Smooth muscle cell (in vitro differentiated cells): ENCODE measurements around the gene AFG1L. TPM values are rescaled to one million over a fixed set of nuclear protein-coding genes. Genes with fewer than 3 reads are reported as not detected.
"Not testable (repeated sequence)": the region's sequence is repeated elsewhere in the genome, so short reads cannot be mapped to it uniquely, and the experiment has no call there.

Source experiments
- DNase-seq: peaks from one replicate; lab custom pipeline; 2025; ENCODE audit not compliant: unreplicated experiment; lab: John Stamatoyannopoulos, UW
- H2AFZ ChIP-seq: fragments of 200-600 bp; sonication (generic); 2 replicates; pipeline ENCODE4 v1.6.0; 2016; ENCODE audit warnings: antibody characterized with exemption, low read depth, mild to moderate bottlenecking
- H3F3A ChIP-seq: fragments of 200-600 bp; sonication (generic); 2 replicates; pipeline ENCODE4 v1.6.0; 2017; ENCODE audit warnings: antibody characterized with exemption, low read depth
- H3K27ac ChIP-seq: fragments of 200-600 bp; sonication (generic); 2 replicates; pipeline ENCODE4 v1.5.1; 2016; ENCODE audit warnings: low read depth, mild to moderate bottlenecking
- H3K27me3 ChIP-seq: fragments of 200-600 bp; sonication (generic); 2 replicates; pipeline ENCODE4 v1.6.1; 2016; ENCODE audit warnings: low read depth, mild to moderate bottlenecking
- H3K36me3 ChIP-seq: fragments of 200-600 bp; sonication (generic); 2 replicates; pipeline ENCODE4 v1.5.1; 2016; ENCODE audit warnings: low read depth
- H3K4me1 ChIP-seq: fragments of 200-600 bp; sonication (generic); 2 replicates; pipeline ENCODE4 v1.5.1; 2016; ENCODE audit warnings: low read depth
- H3K4me2 ChIP-seq: fragments of 200-600 bp; sonication (generic); 2 replicates; pipeline ENCODE4 v1.6.0; 2016; ENCODE audit warnings: mild to moderate bottlenecking
- H3K4me3 ChIP-seq: fragments of 200-600 bp; sonication (generic); 2 replicates; pipeline ENCODE4 v1.5.1; 2016; ENCODE audit warnings: mild to moderate bottlenecking
- H3K79me2 ChIP-seq: fragments of 200-600 bp; sonication (generic); 2 replicates; pipeline ENCODE4 v1.6.0; 2016; ENCODE audit warnings: low read depth, mild to moderate bottlenecking
- H3K9ac ChIP-seq: fragments of 200-600 bp; sonication (generic); 2 replicates; pipeline ENCODE4 v1.6.0; 2016; ENCODE audit warnings: low read depth
- H3K9me3 ChIP-seq: fragments of 200-600 bp; sonication (generic); replicated peaks from 2 replicates; pipeline ENCODE4 v1.5.1; 2016; ENCODE audit warnings: low read depth
- H4K20me1 ChIP-seq: fragments of 200-600 bp; sonication (generic); 2 replicates; pipeline ENCODE4 v1.6.0; 2016; ENCODE audit warnings: low read depth
- WGBS: methylation state at CpG from one replicate; pipeline ENCODE4 v1.1.7; 2016; ENCODE audit warnings: low lambda C conversion rate; 5-methylcytosine and 5-hydroxymethylcytosine counted together
- polyA plus RNA-seq: library from polyadenylated mRNA; unstranded; fragments of >200 nt; fragmentation: Nextera tagmentation; extraction: Ambion mirVana; gene quantifications from 2 replicates; pipeline ENCODE4 v1.2.1, GENCODE V29; 2016
- total RNA-seq: library from RNA; depleted of rRNA; stranded (reverse); fragments of >200 nt; gene quantifications from 2 replicates; pipeline ENCODE4 v1.2.3, GENCODE V29; 2014
- TF ChIP-seq, protein P1 (sequence below): fragments of 200-600 bp; sonication (generic); IDR thresholded peaks from 2 replicates; pipeline ENCODE4 v1.5.1; 2017; ENCODE audit warnings: borderline replicate concordance, mild to moderate bottlenecking, antibody characterized with exemption; ENCODE audit not compliant: insufficient read depth, poor library complexity, severe bottlenecking

The AFG1L gene
- total and polyA plus RNA-seq, 2 experiments from 2014 or later = 4.0 to 5.7 TPM

GRCh38 chr6:108383981-108384380 is 89.1 kb downstream of the AFG1L start:
- H3K9ac ChIP-seq = no peak overlapping the region
- H3K36me3 ChIP-seq = no peaks in the 10 kb centered on the region
- H2AFZ ChIP-seq = no peak overlapping the region
- no peak overlapping the region for H3K4me3 ChIP-seq
- 64% methylated on average over 1 of the region's 1 CpG for WGBS
- H3F3A ChIP-seq = no peaks in the 10 kb centered on the region
- H3K9me3 ChIP-seq = no peaks in the 10 kb centered on the region
- H3K27me3 ChIP-seq = no peaks in the 10 kb centered on the region
- TF ChIP-seq, protein P1, sequence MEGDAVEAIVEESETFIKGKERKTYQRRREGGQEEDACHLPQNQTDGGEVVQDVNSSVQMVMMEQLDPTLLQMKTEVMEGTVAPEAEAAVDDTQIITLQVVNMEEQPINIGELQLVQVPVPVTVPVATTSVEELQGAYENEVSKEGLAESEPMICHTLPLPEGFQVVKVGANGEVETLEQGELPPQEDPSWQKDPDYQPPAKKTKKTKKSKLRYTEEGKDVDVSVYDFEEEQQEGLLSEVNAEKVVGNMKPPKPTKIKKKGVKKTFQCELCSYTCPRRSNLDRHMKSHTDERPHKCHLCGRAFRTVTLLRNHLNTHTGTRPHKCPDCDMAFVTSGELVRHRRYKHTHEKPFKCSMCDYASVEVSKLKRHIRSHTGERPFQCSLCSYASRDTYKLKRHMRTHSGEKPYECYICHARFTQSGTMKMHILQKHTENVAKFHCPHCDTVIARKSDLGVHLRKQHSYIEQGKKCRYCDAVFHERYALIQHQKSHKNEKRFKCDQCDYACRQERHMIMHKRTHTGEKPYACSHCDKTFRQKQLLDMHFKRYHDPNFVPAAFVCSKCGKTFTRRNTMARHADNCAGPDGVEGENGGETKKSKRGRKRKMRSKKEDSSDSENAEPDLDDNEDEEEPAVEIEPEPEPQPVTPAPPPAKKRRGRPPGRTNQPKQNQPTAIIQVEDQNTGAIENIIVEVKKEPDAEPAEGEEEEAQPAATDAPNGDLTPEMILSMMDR = no peak
- no peak for DNase-seq
- H4K20me1 ChIP-seq = no peaks in the 10 kb centered on the region
- H3K79me2 ChIP-seq = no peaks in the 10 kb centered on the region
- H3K4me1 ChIP-seq = no peaks in the 10 kb centered on the region
- H3K27ac ChIP-seq = peak overlapping the region; percentile 9
- no peak overlapping the region for H3K4me2 ChIP-seq

DNA sequence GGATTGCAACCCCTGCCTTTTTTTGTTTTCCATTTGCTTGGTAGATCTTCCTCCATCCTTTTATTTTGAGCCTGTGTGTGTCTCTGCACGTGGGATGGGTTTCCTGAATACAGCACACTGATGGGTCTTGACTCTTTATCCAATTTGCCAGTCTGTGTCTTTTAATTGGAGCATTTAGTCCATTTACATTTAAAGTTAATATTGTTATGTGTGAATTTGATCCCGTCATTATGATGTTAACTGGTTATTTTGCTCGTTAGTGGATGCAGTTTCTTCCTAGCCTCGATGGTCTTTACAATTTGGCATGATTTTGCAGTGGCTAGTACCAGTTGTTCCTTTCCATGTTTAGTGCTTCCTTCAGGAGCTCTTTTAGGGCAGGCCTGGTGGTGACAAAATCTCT is 94.3 kb downstream of the AFG1L start:
- H3K9ac ChIP-seq, H3K4me1 ChIP-seq, DNase-seq, H3K4me3 ChIP-seq, H3F3A ChIP-seq, H4K20me1 ChIP-seq, H3K36me3 ChIP-seq, H2AFZ ChIP-seq, H3K27me3 ChIP-seq, H3K27ac ChIP-seq, H3K4me2 ChIP-seq, H3K9me3 ChIP-seq, H3K79me2 ChIP-seq: not testable (repeated sequence)
- 95% methylated on average over 4 of the region's 4 CpGs for WGBS

GRCh38 chr6:108395297-108395696 is 100.4 kb downstream of the AFG1L start:
- no peaks in the 10 kb centered on the region for H3K79me2 ChIP-seq
- TF ChIP-seq, protein P1 = no peak
- no peaks in the 10 kb centered on the region for H3K9me3 ChIP-seq
- H3K4me3 ChIP-seq = no peak overlapping the region
- no peak overlapping the region for H3K9ac ChIP-seq
- H2AFZ ChIP-seq = no peak overlapping the region
- WGBS = 91% methylated on average over 2 of the region's 2 CpGs
- no peaks in the 10 kb centered on the region for H3K27me3 ChIP-seq
- H3K36me3 ChIP-seq = no peaks in the 10 kb centered on the region
- H3K4me1 ChIP-seq = no peaks in the 10 kb centered on the region
- no peak overlapping the region for H3K4me2 ChIP-seq
- DNase-seq = no peak
- H3F3A ChIP-seq = no peaks in the 10 kb centered on the region
- H4K20me1 ChIP-seq = no peaks in the 10 kb centered on the region
- no peak overlapping the region for H3K27ac ChIP-seq

DNA sequence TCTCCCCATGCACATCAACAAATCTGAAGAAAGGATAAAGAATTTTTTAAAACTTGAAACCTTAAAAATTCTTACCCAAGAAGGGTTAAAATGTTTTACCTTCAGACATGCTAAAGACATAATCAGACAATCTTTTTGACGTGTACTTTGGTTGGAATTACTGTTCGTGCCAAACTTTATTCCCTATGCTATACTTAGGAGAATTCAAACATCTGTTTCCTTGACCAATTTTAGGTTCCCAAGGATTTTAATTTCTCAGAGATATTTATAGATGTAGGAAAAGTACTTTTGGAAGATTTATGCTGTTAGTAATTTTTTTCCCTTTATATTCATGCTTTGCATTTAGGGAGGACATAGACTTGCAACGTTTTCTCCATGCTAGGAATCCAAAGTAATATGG is 108.4 kb downstream of the AFG1L start:
- Histone ChIP-seq H3K4me2 (no peak overlapping the region), H3K9ac (no peak overlapping the region), H3K79me2 (no peaks in the 10 kb centered on the region), H4K20me1 (no peaks in the 10 kb centered on the region), H3K27ac (no peak overlapping the region), H3F3A (no peaks in the 10 kb centered on the region), H3K27me3 (no peaks in the 10 kb centered on the region), H3K36me3 (no peaks in the 10 kb centered on the region), H3K9me3 (peaks cover 5% of the 10 kb centered on the region), H3K4me1 (no peaks in the 10 kb centered on the region), H2AFZ (no peak overlapping the region), H3K4me3 (no peak overlapping the region)
- WGBS = 87% methylated on average over 3 of the region's 3 CpGs
- DNase-seq = no peak
- TF ChIP-seq, protein P1 = no peak
